Panc1 (cell line): ENCODE data around the gene RAB22A. TPM values are rescaled to one million over a fixed set of nuclear protein-coding genes. Genes with fewer than 3 reads are reported as not detected.

Experiments used
- ATAC-seq: fragments of 200-7000 bp; cut with Tn5 transposase; 2 replicates; pipeline ENCODE4 v1.9.1; 2020; ENCODE audit warnings: mild to moderate bottlenecking, moderate library complexity
- BruUV-seq: library from RNA; stranded (reverse); fragments of 400-500 nt; replicated peaks from 2 replicates; lab custom pipeline; 2021; lab: Mats Ljungman, UMichigan
- CTCF ChIA-PET: fragments of 300-600 bp; sonication (Branson Sonifier 250); formaldehyde crosslinking; loops from one replicate; lab custom pipeline; 2022; ENCODE audit warnings: antibody characterized with exemption; lab: Charles Lee
- POLR2A ChIA-PET: fragments of 300-600 bp; sonication (Branson Sonifier 250); formaldehyde crosslinking; loops from one replicate; lab custom pipeline; 2022; ENCODE audit warnings: antibody characterized with exemption; lab: Charles Lee
- DNase-seq: peaks from one replicate; pipeline ENCODE4 v3.0.0-alpha.2; 2010; ENCODE audit warnings: low read depth, low spot score
- H3K27ac ChIP-seq: 2 replicates; pipeline ENCODE4 v1.5.1; 2011; ENCODE audit warnings: mild to moderate bottlenecking, low read length, inconsistent platforms
- H3K27me3 ChIP-seq: fragments of 200-500 bp; sonication (Bioruptor generic); 2 replicates; pipeline ENCODE4 v1.6.0; 2014; ENCODE audit warnings: low read length, inconsistent platforms; ENCODE audit not compliant: control insufficient read depth, insufficient read depth
- H3K36me3 ChIP-seq: fragments of 200-500 bp; sonication (Bioruptor generic); 2 replicates; pipeline ENCODE4 v1.5.1; 2014; ENCODE audit warnings: inconsistent platforms, mild to moderate bottlenecking, low read length, moderate library complexity; ENCODE audit not compliant: control insufficient read depth, insufficient read depth
- H3K4me1 ChIP-seq: 2 replicates; pipeline ENCODE4 v1.5.1; 2011; ENCODE audit warnings: inconsistent platforms, mild to moderate bottlenecking, low read length, moderate library complexity; ENCODE audit not compliant: control insufficient read depth, insufficient read depth
- H3K4me3 ChIP-seq, 2 experiments: 2 replicates each; pipeline ENCODE4 v1.5.1; 2011 to 2012; ENCODE audit warnings: low read depth in 2 of 2, low read length in 2 of 2, mild to moderate bottlenecking in 2 of 2, inconsistent platforms in 1 of 2, moderate library complexity in 1 of 2
- H3K9me3 ChIP-seq: fragments of 200-500 bp; sonication (Bioruptor generic); 2 replicates; pipeline ENCODE4 v1.5.1; 2014; ENCODE audit warnings: low read depth, mild to moderate bottlenecking, inconsistent platforms, low read length, moderate library complexity; ENCODE audit not compliant: control insufficient read depth, insufficient read depth
- POLR2AphosphoS5 ChIP-seq: IDR thresholded peaks from 2 replicates; pipeline ENCODE4 v1.6.1; 2012; ENCODE audit warnings: mild to moderate bottlenecking, low read depth, low read length, moderate library complexity
- SIN3A ChIP-seq: IDR thresholded peaks from 2 replicates; pipeline ENCODE4 v1.6.1; 2012; ENCODE audit warnings: low read depth, mild to moderate bottlenecking, low read length, moderate library complexity, borderline replicate concordance; ENCODE audit not compliant: insufficient read depth
- TCF7L2 ChIP-seq: IDR thresholded peaks from 2 replicates; pipeline ENCODE4 v1.6.1; 2011; ENCODE audit warnings: mild to moderate bottlenecking, low read depth, low read length, inconsistent platforms
- in situ Hi-C: cut with HindIII; loops from 2 replicates; pipeline ENCODE4 v1.10.0; 2016; ENCODE audit warnings: low sequenced_read_pairs, low pct_unique_long_range_greater_than_20kb
- intact Hi-C: fragments of 100-400 bp; cut with micrococcal nuclease; formaldehyde crosslinking; loops from one replicate; pipeline ENCODE4 v1.10.0; 2022; ENCODE audit not compliant: unreplicated experiment
- total RNA-seq: library from RNA; stranded (reverse); gene quantifications from one replicate; pipeline ENCODE4 v1.2.1, GENCODE V29; 2021; ENCODE audit not compliant: unreplicated experiment
- TF ChIP-seq, protein P1 (sequence below): fragments of 450-650 bp; IDR thresholded peaks from 2 replicates; pipeline ENCODE4 v1.5.1; 2017; ENCODE audit warnings: mild to moderate bottlenecking
- TF ChIP-seq, protein P2 (sequence below), 2 experiments: IDR thresholded peaks; 2 replicates each; pipeline ENCODE4 v1.6.1; 2011 to 2012; ENCODE audit warnings: low read depth in 2 of 2, control low read depth in 1 of 2, low read length in 1 of 2, mild to moderate bottlenecking in 1 of 2, moderate library complexity in 1 of 2; ENCODE audit not compliant: insufficient read depth in 1 of 2

RAB22A gene
- total RNA-seq, 1 experiment from 2014 or later: 21.1 TPM

DNA sequence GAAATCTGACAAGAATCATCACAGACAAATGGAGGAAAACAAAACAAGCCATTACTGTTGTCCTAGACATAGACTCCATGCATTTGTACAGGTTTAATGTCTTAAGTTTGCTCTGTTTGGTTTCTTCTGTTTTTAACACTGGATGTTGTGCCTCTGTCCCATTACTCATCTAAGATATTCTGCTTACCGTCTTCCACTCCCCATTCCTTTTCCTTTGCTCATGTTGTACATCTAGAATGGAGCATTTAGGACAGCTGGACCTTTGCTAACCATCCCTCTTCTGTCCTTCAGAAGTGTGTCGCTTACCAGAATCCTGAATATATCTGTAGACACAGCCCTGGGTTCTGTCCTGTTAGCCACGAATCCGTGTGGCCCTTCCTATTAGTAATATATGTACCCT, 35.2 kb downstream of the RAB22A start:
- no TSS peak for BruUV-seq
- Histone ChIP-seq H3K4me1 (peaks cover 3% of the 10 kb centered on the region; the same call in 1 of the 2 replicates), H3K27me3 (no peaks in the 10 kb centered on the region), H3K9me3 (no peaks in the 10 kb centered on the region), H3K27ac (no peak overlapping the region), H3K4me3 (no peak overlapping the region), H3K36me3 (no peaks in the 10 kb centered on the region)
- in situ Hi-C loops (no loop called here), intact Hi-C loops (no loop called here)
- TF ChIP-seq, protein P1, sequence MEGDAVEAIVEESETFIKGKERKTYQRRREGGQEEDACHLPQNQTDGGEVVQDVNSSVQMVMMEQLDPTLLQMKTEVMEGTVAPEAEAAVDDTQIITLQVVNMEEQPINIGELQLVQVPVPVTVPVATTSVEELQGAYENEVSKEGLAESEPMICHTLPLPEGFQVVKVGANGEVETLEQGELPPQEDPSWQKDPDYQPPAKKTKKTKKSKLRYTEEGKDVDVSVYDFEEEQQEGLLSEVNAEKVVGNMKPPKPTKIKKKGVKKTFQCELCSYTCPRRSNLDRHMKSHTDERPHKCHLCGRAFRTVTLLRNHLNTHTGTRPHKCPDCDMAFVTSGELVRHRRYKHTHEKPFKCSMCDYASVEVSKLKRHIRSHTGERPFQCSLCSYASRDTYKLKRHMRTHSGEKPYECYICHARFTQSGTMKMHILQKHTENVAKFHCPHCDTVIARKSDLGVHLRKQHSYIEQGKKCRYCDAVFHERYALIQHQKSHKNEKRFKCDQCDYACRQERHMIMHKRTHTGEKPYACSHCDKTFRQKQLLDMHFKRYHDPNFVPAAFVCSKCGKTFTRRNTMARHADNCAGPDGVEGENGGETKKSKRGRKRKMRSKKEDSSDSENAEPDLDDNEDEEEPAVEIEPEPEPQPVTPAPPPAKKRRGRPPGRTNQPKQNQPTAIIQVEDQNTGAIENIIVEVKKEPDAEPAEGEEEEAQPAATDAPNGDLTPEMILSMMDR: no peak
- no peak for TF ChIP-seq POLR2AphosphoS5
- no peak for TF ChIP-seq SIN3A
- TF ChIP-seq, protein P2, sequence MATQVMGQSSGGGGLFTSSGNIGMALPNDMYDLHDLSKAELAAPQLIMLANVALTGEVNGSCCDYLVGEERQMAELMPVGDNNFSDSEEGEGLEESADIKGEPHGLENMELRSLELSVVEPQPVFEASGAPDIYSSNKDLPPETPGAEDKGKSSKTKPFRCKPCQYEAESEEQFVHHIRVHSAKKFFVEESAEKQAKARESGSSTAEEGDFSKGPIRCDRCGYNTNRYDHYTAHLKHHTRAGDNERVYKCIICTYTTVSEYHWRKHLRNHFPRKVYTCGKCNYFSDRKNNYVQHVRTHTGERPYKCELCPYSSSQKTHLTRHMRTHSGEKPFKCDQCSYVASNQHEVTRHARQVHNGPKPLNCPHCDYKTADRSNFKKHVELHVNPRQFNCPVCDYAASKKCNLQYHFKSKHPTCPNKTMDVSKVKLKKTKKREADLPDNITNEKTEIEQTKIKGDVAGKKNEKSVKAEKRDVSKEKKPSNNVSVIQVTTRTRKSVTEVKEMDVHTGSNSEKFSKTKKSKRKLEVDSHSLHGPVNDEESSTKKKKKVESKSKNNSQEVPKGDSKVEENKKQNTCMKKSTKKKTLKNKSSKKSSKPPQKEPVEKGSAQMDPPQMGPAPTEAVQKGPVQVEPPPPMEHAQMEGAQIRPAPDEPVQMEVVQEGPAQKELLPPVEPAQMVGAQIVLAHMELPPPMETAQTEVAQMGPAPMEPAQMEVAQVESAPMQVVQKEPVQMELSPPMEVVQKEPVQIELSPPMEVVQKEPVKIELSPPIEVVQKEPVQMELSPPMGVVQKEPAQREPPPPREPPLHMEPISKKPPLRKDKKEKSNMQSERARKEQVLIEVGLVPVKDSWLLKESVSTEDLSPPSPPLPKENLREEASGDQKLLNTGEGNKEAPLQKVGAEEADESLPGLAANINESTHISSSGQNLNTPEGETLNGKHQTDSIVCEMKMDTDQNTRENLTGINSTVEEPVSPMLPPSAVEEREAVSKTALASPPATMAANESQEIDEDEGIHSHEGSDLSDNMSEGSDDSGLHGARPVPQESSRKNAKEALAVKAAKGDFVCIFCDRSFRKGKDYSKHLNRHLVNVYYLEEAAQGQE (IDR thresholded peaks at IDR 0.05; ENCODE audit: insufficient read depth in 1 of 2, low read depth in 2 of 2, low read length in 1 of 2): no peak
- TF ChIP-seq TCF7L2: no peak
- ATAC-seq (no peak), DNase-seq (no peak)
- POLR2A ChIA-PET: no interaction called here
- CTCF ChIA-PET: no interaction called here

DNA sequence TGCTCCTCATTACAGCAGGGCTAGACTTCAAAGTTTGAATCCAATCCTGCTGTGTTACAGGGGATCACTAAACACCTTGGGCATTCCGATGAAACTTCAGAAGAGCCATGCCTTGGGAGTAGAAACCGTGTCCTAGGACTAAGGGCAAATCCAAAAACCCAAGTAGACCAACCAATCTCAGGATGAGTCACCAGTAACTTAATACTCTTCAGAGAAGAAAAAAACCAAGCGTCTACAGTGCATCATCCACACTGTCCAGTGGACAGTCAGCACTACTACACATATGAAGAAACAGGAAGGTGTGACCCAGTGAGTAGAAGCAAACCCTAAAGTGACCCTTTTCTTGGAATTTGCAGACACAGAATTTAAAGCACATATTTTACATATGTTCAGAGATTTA, 40.1 kb downstream of the RAB22A start:
- no TSS peak for BruUV-seq
- no peaks in the 10 kb centered on the region for H3K27me3 ChIP-seq
- CTCF ChIA-PET: no interaction called here
- H3K36me3 ChIP-seq: peaks cover 2% of the 10 kb centered on the region
- in situ Hi-C loops (no loop called here), intact Hi-C loops (no loop called here)
- no peak for ATAC-seq
- no peaks in the 10 kb centered on the region for H3K4me1 ChIP-seq
- TF ChIP-seq SIN3A (no peak), POLR2AphosphoS5 (no peak), TCF7L2 (no peak)
- TF ChIP-seq, protein P2 (IDR thresholded peaks at IDR 0.05; ENCODE audit: insufficient read depth in 1 of 2, low read depth in 2 of 2, low read length in 1 of 2): no peak
- TF ChIP-seq, protein P1: no peak
- no peak for DNase-seq
- no peak overlapping the region for H3K27ac ChIP-seq
- H3K9me3 ChIP-seq: no peaks in the 10 kb centered on the region
- POLR2A ChIA-PET: no interaction called here
- no peak overlapping the region for H3K4me3 ChIP-seq
